GM21786 (cell line): ENCODE measurements around the gene SLC16A13.
"Not testable (repeated sequence)": the region's sequence is repeated elsewhere in the genome, so short reads cannot be mapped to it uniquely, and the experiment has no call there.

Experiments used
- ATAC-seq: cut with Tn5 transposase; IDR thresholded peaks from one replicate; pipeline ENCODE4 v1.9.1; 2021; ENCODE audit not compliant: unreplicated experiment

The SLC16A13 gene, protein sequence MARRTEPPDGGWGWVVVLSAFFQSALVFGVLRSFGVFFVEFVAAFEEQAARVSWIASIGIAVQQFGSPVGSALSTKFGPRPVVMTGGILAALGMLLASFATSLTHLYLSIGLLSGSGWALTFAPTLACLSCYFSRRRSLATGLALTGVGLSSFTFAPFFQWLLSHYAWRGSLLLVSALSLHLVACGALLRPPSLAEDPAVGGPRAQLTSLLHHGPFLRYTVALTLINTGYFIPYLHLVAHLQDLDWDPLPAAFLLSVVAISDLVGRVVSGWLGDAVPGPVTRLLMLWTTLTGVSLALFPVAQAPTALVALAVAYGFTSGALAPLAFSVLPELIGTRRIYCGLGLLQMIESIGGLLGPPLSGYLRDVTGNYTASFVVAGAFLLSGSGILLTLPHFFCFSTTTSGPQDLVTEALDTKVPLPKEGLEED

DNA sequence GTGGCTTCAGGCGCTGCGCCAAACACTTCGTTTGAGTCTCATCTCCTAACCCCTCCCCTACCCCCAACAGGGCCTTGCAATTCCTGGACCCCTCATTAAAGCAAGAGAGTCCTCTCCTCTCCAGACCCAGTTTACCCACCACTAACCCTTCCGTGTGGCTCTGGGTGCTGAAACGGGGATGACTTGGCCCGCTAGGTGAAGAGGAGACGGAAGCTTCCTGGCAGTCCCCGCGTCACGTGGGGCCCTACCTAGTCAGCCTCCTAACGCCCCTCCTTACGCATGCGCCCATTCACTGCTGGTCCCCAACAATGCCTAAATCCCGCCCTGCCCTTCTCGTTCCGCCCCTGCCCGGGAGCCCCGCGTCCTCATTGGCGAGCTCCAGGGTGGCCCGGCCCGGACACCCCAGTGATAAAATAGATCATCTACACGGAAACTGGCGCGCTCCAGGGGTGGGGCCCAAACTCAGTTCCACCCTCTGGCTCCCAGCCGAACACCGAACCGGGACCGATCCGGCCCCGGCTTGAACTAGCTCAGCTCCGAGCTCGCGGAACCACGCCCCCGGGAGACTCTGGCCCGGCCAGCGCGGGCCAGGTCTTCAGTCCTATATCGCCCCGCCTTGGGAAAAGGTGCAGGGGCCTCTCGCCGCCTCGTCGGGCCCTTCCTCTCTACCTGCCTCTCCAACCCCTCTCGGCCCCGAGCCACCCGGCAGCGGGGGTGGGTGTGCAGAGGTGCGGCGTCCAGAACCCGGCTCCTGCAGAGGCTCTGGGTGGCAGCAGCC lies at the start of gene SLC16A13:
SLC16A13 (plus strand) TSS at position 425 of the 778 bp plus-strand sequence. CDS start 368 bp downstream, outside the sequence.
- peak; percentile 90 for ATAC-seq

DNA sequence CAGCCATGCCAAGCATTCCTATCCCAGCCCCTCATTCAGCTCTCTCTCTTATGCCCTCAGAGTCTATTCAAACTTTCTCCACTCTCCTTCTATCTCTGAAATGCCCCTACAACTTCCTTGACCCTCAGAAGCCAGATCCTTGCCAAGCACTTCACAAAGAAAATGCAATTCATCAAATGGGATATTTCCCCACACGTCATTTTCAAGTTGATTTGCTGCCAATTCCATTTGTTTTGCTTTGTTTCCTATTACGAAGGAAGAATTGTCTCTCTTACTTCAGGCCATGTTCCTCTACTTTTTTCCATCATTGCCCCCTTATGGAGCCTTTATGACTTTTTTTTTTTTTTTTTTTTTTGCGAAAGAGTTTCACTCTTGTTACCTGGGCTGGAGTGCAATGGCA lies 49.1 kb upstream of the SLC16A13 start:
- no peak for ATAC-seq

DNA sequence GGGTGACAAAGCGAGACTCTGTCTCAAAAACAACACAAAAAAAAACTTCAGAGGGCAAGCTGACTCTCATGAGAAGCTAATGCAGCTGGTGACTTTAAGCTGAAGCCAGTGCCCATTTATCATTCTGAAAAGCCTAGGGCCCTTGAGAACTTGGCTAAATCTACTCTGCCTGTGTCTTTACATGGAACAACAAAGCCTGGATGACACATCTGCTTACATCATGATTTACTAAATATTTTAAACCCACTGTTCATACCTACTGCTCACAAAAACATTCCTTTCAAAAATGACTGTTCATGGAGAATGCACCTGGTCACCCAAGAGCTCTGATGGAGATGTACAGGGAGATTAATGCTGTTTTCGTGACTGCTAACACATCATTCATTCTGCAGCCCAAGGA lies 46.0 kb upstream of the SLC16A13 start:
- no peak for ATAC-seq

DNA sequence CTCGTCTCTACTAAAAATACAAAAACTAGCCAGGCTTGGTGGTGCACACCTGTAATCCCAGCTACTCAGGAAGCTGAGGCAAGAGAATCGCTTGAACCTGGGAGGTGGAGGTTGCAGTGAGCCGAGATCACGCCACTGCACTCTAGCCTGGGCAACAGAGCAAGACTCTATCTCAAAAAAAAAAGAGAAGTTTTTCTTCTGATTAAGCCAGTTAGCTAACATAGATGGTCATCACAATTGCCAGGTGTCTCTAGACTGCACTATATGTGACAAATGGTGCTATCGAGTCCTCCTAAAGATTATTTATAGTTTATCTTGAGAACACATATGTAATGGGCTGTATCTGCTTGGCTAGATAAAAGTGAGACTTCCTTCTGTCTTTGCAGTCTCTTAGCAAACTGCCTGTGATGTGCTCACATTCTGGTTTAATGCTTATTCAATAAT lies 42.2 kb upstream of the SLC16A13 start:
- ATAC-seq: not testable (repeated sequence)

DNA sequence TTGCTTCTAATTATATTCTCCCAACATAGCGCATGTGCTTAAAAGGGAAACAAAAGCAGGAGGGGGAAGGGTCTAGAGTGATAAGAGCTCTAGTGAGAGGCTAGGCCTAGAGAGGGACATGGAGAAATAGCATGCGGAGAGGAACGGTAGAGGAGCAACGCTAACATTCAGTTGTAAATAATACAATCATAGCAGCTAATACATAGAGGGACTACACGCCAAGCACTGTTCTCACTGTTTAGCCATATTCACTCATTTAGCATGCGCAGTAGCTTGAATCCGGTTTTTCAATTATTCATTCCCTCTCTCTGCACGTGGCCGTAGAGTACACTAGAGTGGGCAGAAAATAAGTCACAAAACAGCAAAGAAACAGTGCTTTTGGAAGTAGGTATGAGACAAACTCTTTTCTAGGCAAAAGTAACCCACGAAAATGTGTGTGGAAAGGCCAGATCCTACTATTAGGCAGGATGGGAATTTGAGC lies 41.7 kb upstream of the SLC16A13 start:
- no peak for ATAC-seq

DNA sequence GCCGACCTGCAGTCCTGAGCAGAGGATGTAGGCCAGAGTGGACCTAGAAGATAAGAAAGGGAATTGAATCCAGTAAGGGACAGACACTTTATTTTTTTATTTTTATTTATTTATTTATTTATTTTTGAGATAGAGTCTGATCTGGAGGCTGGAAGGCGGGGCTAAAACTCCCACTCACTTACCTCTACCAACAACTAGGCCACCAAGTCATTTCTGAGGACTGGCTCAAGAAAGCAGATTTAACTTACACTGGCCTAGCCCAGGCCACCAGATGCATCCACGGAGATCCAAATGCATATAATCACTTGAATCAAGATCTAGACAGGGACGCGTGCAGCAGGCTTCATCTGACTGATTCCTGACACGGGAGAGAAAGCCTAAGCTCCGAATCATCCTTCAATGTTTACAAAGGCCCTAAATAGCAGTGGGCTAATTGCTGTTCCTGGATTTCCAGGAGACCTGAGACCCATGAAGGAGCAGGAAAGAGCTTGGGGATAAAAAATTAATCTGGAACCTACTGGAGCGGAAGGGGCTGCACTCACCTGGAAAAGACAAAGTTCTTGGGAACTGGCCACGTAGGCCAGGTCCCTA lies 41.1 kb upstream of the SLC16A13 start:
- no peak for ATAC-seq

DNA sequence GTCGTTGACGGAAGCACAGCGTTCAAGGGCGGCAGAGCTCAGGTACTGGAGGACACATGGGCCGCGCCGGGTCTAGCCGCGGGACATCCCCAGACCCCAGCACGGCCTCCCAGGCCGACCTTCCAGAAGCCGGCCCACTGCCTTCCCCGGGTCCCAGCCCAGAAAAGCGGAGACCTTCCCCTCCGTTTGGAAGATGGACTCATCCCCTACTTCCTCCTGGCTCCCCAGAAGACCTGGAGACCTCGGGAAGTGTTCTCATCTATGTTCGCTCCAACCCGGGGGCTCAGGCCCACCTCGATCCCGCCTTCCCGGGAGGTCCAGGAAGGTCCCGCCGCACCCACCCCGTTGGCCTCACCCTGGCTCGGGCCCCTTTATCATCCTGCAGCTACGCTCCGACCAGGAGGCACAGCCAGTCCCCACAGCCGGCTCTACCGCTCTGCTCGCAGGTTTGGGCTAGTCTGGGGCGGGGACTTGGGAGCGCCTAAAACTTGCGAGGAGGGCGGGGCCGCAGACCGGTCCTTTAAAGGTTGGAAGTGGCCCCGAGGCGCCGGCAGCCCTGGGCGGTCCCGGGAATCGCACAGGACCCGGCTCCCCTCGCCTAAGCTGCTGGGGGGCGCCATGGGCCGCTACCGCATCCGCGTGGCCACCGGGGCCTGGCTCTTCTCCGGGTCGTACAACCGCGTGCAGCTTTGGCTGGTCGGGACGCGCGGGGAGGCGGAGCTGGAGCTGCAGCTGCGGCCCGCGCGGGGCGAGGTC lies 40.1 kb upstream of the SLC16A13 start, which contains the start of gene ALOX12:
ALOX12 (plus strand) TSS at position 550 of the 756 bp plus-strand sequence; CDS start at position 619, 69 bp downstream.
- no peak for ATAC-seq

DNA sequence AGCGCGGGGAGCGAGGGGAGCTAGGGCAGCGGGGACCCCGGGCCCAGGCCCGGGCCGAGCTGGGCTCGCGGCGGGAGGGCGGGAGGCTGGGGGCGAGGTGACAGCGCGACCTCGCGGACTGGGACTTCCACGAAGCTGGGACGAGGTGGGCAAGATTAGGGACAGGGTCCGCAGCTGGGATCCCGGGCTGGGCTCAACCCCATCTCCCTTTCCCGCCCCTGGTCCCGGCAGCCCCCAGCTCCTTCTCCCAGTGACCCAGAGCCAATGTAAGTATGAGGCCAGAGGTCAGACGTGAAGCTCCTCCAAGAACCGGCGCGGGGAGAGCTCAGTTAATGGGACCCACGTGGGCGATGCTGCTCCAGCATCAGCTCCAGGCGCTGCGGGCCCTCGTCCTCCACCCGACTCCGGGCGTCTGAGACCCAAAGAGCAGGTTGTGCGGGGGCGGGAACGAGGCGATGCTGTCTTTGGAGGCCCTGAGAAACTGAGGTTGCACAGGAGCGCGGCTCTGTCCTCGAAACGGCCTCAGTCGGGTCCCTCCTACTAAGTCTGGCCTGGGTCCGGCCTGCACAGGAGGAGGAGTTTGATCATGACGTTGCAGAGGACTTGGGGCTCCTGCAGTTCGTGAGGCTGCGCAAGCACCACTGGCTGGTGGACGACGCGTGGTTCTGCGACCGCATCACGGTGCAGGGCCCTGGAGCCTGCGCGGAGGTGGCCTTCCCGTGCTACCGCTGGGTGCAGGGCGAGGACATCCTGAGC lies 39.4 kb upstream of the SLC16A13 start:
- ATAC-seq: no peak

DNA sequence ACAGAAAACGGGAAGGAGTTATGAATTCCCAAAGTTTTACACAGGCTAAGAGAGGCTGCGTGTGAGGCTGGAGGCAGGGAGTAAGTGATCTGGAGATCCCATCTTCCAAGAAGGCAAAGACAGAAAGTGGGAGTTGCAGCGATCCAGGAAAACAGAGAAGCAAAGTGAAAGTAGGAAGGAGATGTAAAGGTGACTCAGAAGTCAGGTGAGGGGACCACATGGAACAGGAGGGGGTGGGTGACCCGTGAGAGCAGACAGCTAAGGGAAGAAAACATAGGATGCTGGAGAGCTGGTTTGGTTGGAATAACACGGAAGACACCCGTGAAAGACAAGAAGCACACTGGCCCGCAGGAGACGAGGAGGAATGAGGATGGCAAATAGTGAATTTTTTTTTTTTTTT lies 38.6 kb upstream of the SLC16A13 start:
- ATAC-seq: no peak

DNA sequence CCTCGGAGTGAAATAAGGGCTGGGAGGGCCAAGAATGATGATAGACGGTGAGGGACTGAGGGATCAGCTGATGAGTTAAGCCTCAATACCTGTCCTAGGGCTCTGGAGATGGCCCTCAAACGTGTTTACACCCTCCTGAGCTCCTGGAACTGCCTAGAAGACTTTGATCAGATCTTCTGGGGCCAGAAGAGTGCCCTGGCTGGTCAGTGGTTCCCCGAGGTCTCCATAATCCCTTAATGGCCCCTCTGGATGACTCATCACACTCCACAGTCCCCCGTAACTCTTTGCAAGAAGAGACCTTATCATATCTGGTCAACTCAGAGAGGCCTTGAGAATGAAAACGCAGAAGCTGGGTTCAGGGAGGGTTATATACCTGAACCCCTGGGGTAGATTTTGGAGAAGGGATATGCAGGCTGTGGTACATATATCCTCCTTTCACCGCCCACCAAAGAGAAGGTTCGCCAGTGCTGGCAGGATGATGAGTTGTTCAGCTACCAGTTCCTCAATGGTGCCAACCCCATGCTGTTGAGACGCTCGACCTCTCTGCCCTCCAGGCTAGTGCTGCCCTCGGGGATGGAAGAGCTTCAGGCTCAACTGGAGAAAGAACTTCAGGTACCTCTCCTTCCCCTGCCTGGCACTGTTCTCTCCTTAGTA lies 36.8 kb upstream of the SLC16A13 start:
- ATAC-seq: no peak

DNA sequence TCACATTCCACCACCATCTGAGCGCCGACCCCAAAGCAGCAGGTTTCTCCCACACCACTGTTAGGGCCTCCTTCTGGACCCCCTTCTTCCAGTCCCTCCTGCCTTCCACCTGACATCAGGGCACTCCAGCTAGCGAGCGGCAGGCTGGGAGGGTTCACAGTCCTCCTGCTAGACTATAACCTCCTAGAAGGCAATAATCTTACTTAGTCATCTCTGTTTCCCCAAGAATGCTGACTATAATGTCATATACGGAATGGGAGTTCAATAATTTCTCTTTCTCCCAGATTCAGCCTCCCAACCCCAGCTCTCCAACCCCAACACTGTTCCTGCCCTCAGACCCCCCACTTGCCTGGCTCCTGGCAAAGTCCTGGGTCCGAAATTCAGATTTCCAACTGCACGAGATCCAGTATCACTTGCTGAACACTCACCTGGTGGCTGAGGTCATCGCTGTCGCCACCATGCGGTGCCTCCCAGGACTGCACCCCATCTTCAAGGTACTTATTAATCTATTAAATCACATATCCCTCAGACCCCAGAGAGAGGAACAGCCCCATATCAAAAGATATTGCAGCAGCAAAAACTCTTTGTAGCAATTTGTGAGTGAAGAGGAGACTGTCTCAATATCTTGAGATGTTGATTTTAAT lies 34.4 kb upstream of the SLC16A13 start:
- ATAC-seq: no peak

DNA sequence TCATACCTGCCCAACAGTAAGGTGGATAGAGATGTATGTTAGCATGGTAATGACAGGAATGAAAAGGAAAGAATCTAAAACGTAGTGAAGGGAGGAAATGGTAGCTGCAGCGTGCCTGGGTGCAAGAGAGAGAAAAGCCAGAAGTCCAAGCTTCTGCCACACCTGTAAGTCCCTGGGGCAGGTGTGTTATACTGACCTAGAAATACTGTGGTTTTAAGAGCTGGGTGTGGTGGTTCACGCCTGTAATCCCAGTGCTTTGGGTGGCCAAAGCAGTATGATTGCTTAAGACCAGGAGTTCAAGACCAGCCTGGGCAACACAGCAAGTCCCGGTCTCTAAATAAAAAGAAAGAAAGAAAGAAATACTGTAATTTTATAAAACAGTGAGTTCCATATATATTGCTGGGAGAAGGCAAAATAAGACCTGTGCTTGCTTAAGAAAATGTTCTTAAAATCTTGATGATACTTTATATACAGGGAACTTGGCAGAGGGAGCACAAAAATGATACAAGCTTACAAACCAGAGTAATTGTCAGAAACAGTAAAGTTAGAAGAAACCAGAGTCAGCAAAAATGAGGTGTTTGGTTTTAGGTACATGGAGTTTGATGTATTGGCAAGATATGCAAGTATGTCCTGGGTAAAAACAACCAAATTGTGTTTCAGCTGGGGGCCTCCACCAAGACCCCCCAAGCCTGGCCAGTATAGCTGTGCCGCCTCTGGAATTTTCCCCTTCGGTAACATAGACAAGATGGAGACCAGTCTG lies 33.3 kb upstream of the SLC16A13 start:
- ATAC-seq: no peak

DNA sequence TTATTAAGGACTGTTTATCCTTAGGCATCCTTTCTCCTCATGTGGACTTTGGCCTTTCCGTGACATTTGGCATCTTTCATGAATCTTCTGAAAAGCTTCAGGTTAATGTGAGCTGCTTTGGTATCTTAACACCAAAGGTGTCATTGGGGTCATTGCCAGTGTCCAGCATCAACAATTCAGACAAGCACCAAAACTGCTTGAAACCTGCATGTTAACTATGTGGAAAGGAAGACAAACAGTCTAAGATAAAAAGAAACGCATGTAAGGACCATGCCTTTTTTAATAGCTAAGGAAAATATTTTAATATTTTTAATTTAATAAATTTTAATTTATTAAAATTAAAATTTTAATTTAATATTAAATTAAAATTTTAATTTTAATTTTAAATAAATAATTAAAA lies 32.1 kb upstream of the SLC16A13 start:
- ATAC-seq: no peak

DNA sequence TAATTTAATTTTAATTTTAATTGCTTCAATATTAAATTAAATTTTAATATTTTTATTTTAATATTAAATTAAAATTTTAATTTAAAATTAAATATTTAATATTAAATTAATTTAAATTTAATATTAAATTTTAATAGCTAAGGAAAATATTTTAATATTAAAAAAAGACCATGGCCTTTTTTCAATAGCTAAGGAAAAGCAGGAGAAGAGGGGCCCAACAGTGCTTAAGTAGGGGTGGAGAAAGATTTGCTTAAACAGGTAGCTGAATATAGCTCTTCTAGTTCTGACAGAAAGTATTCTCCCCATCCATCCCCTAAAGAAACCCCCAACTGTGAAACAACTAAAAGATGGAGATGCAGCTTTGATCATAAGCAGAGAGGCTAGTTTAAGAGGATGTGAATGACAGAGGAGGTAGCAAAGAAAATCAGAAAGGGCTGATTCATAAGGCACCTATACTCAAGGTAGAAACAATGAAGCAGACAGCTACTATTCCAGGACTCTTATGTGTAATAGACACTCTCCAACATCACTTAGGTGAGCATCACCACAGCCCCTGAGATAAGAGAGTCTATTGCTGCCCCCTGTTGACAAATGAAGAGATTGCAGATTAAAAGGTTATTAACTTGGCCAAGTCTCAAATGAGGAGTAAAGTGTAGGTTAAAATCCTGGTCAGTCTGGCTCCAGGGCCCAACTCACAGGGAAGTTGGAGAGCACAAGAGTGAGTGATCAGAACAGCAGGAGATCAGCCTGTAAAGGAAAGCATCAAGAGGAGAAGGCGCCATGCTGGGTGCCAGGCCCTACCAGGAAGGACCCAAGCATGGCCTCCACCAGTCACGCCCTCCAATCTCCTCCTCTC lies 31.2 kb upstream of the SLC16A13 start:
- ATAC-seq: peak; percentile 52

DNA sequence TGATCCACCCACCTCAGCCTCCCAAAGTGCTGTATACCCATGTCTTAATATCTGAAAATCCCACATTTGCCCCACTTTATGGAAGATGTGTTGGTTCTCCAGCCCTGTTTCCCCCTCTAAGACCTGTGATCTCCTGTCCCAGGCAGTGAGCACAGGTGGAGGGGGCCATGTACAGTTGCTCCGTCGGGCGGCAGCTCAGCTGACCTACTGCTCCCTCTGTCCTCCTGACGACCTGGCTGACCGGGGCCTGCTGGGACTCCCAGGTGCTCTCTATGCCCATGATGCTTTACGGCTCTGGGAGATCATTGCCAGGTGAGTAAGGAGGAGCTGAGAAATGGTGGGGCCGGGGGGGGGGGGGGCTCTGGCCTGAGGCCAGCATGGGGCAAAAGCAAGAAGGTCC lies 30.1 kb upstream of the SLC16A13 start:
- no peak for ATAC-seq

DNA sequence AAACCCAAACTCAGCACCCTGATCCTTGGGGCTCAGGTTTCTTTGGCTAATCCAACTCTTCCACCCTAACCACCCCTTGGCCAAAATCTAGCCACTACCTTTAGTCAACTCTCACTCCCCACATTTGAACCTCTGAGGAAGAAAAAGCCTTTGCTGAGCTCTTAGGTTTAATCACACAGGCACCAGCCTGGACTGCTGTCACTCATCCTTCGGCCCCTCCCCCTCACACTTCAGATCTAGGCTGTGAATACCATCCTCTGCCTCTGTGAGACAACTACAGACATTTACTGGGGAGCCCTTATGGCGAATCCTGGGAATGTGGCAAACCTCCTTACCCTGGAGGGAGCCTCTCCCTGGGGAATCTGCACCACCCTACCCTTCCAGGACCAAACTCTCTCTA lies 28.7 kb upstream of the SLC16A13 start:
- ATAC-seq: no peak

DNA sequence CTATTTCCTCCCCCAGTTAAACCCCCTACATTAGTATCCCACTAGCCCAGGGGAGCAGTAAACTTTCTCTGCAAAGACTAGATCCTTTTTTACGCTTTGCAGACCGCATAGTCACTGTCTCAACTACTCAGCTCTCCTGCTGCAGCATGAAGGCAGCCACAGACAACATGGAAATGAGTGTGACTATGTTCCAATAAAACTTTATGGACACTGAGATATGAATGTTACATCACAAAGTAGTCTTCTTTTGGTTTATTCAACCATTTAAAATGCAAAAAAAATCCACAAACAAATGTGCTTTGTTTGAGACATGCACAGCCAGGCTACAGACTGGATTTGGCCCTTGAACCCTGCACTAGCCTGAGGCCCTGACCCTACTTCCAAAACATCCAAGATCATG lies 25.3 kb upstream of the SLC16A13 start:
- no peak for ATAC-seq
